Measurements from ENCODE around the gene ADGRA3. TPM values are rescaled to one million over a fixed set of nuclear protein-coding genes. Genes with fewer than 3 reads are reported as not detected.

Gene ADGRA3
- total and polyA plus RNA-seq, 9 donors, result 42.4 to 60.5 (median 49.0) TPM

DNA sequence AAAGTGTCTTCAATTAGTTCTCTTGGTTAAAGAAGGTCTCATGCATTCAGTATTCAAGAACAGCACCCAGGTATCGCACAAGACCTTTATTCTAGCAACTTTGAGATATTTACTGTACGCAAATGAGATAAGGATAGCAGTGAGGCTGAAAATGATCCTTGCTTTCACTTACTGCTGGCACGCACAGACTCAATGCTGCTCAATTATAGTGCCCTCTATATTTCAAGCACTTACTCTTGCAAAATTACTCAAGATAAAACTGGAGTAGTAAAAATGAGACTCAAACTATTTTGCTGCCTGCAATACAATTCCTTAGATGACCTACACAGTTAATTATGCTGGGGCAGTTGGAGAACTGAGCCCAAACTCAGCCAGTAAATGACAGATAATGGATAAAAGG, 60.9 kb downstream of the ADGRA3 start:
- H3K9me3 ChIP-seq (replicated peaks; ENCODE audit: control insufficient read depth, low read depth, low read length), result no peaks in the 10 kb centered on the region
- H3K4me3 ChIP-seq (ENCODE audit: low read length), result no peak overlapping the region
- peaks cover 7% of the 10 kb centered on the region for H3K36me3 ChIP-seq (ENCODE audit: control insufficient read depth, insufficient read depth, low read length)
- no peak overlapping the region for H3K27ac ChIP-seq (ENCODE audit: low read length)
- DNase-seq, result no peak
- no CpG with 5 or more reads among the region's 3 CpGs for WGBS (ENCODE audit: insufficient coverage)
- H3K4me1 ChIP-seq (ENCODE audit: control insufficient read depth, insufficient read depth, low read length), result peaks cover 4% of the 10 kb centered on the region
- H3K27me3 ChIP-seq (ENCODE audit: control insufficient read depth, insufficient read depth, low read length), result no peaks in the 10 kb centered on the region

DNA sequence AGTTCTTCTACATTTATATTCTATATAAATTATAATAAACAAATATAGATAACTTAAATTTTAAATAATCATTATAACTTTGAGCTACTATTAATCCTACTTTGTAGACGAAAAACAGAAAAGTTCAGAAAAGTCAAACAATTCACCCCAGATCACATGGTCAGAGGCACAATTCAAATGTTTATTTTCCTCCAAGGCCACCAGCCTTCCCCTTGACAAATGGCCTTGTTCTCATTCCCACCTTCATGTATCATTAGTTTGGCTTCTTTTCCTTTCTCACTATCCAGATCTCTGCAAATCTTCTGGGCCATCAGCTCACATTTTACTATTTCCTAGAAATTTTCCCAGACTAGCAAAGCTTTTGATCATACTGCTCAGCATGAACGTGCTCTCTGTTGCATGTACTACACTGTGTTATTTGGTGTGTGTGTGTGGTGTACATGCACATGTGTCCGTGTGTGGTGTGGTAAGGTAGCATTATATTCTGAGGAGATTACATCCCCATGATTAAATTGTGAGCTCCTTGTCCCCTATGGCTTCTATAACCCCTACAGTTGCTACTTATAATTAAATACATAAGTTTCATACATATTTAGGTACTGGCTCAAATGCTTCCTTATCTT, 61.5 kb downstream of the ADGRA3 start:
- no peak overlapping the region for H3K27ac ChIP-seq (ENCODE audit: low read length)
- H3K4me3 ChIP-seq (ENCODE audit: low read length), result no peak overlapping the region
- no peak for DNase-seq
- H3K27me3 ChIP-seq (ENCODE audit: control insufficient read depth, insufficient read depth, low read length), result no peaks in the 10 kb centered on the region
- peaks cover 4% of the 10 kb centered on the region for H3K4me1 ChIP-seq (ENCODE audit: control insufficient read depth, insufficient read depth, low read length)
- WGBS (ENCODE audit: insufficient coverage), result 71% methylated on average over 1 of the region's 3 CpGs
- H3K36me3 ChIP-seq (ENCODE audit: control insufficient read depth, insufficient read depth, low read length), result peaks cover 7% of the 10 kb centered on the region
- no peaks in the 10 kb centered on the region for H3K9me3 ChIP-seq (replicated peaks; ENCODE audit: control insufficient read depth, low read depth, low read length)

DNA sequence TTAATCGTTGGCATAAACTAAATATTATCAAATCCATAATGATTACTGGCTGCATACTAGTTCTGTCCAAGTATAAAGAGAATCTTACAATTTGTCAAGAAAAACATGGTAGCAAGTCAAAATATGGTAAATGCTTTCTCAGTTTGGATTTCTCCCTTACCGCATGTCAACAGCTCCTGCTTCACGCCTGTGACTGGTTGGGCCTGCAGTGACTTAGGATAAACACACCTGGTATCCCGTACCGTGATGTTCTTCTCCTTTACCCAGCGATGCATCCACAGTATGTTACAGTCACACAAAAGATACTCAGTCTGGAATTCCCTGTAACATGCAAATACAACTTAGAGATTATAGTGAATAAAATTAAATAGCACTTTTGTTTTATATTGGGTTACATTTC, 71.1 kb downstream of the ADGRA3 start:
- Histone ChIP-seq H3K36me3 (ENCODE audit: control insufficient read depth, insufficient read depth, low read length) (peaks cover 29% of the 10 kb centered on the region), H3K27me3 (ENCODE audit: control insufficient read depth, insufficient read depth, low read length) (no peaks in the 10 kb centered on the region), H3K9me3 (replicated peaks; ENCODE audit: control insufficient read depth, low read depth, low read length) (no peaks in the 10 kb centered on the region), H3K4me3 (ENCODE audit: low read length) (no peak overlapping the region), H3K4me1 (ENCODE audit: control insufficient read depth, insufficient read depth, low read length) (no peaks in the 10 kb centered on the region), H3K27ac (ENCODE audit: low read length) (no peak overlapping the region)
- DNase-seq, result no peak
- WGBS (ENCODE audit: insufficient coverage), result 82% methylated on average over 3 of the region's 6 CpGs

GRCh38 chr4:22442956-22443355, 72.9 kb downstream of the ADGRA3 start:
- no peak for DNase-seq
- no peaks in the 10 kb centered on the region for H3K4me1 ChIP-seq (ENCODE audit: control insufficient read depth, insufficient read depth, low read length)
- H3K27me3 ChIP-seq (ENCODE audit: control insufficient read depth, insufficient read depth, low read length), result no peaks in the 10 kb centered on the region
- no peak overlapping the region for H3K4me3 ChIP-seq (ENCODE audit: low read length)
- no peak overlapping the region for H3K27ac ChIP-seq (ENCODE audit: low read length)
- H3K9me3 ChIP-seq (replicated peaks; ENCODE audit: control insufficient read depth, low read depth, low read length), result no peaks in the 10 kb centered on the region
- peaks cover 24% of the 10 kb centered on the region for H3K36me3 ChIP-seq (ENCODE audit: control insufficient read depth, insufficient read depth, low read length)
- no CpG with 5 or more reads among the region's 2 CpGs for WGBS (ENCODE audit: insufficient coverage)

DNA sequence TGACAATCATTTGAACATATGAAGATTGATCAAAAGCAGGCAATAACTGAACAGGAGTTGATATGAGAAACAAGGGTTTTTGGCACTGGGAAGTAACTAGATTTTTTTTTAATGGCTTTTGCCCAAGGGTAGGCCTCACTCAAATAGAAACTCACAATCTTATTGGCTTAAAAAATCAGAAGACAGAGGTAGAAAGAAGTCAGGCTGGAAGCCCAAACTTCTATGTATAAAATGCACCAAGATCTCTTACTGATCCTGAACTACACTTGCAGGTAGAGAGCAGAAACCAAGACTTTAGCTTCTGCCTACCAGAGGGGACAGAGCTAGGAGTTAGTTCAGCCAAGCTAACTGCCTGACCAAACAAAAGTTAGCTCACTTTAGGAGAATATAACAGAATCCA, 74.9 kb downstream of the ADGRA3 start:
- no peaks in the 10 kb centered on the region for H3K9me3 ChIP-seq (replicated peaks; ENCODE audit: control insufficient read depth, low read depth, low read length)
- H3K27me3 ChIP-seq (ENCODE audit: control insufficient read depth, insufficient read depth, low read length), result no peaks in the 10 kb centered on the region
- H3K36me3 ChIP-seq (ENCODE audit: control insufficient read depth, insufficient read depth, low read length), result peaks cover 17% of the 10 kb centered on the region
- no peak overlapping the region for H3K27ac ChIP-seq (ENCODE audit: low read length)
- H3K4me1 ChIP-seq (ENCODE audit: control insufficient read depth, insufficient read depth, low read length), result no peaks in the 10 kb centered on the region
- H3K4me3 ChIP-seq (ENCODE audit: low read length), result no peak overlapping the region
- no peak for DNase-seq

GRCh38 chr4:22439947-22440346, 75.9 kb downstream of the ADGRA3 start:
- Histone ChIP-seq H3K27ac (ENCODE audit: low read length) (no peak overlapping the region), H3K27me3 (ENCODE audit: control insufficient read depth, insufficient read depth, low read length) (no peaks in the 10 kb centered on the region), H3K4me3 (ENCODE audit: low read length) (no peak overlapping the region), H3K36me3 (ENCODE audit: control insufficient read depth, insufficient read depth, low read length) (peaks cover 12% of the 10 kb centered on the region), H3K4me1 (ENCODE audit: control insufficient read depth, insufficient read depth, low read length) (no peaks in the 10 kb centered on the region), H3K9me3 (replicated peaks; ENCODE audit: control insufficient read depth, low read depth, low read length) (no peaks in the 10 kb centered on the region)
- 94% methylated on average over 2 of the region's 2 CpGs for whole genome bisulfite sequencing (ENCODE audit: insufficient coverage)
- DNase-seq, result peak; percentile 7

DNA sequence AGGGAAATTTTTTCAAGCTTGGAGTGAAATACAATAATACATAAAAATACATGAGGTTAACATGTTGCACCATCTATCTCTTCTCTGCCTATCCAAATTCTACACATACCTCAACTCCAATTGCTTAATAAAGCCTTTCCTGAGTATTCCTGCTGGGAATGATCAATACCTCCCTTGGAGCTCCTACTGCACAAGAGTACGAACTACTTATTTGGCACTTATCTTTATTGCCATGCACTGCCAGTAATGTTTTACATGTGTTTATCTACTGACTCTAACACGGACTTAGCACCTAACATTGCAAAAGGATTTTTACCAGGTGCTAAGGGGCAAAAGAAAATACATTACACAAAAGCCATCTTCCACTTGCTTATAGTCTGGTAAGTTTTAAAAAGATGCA, 80.2 kb downstream of the ADGRA3 start:
- DNase-seq, result no peak
- H3K27me3 ChIP-seq (ENCODE audit: control insufficient read depth, insufficient read depth, low read length), result no peaks in the 10 kb centered on the region
- H3K4me3 ChIP-seq (ENCODE audit: low read length), result no peak overlapping the region
- no peak overlapping the region for H3K27ac ChIP-seq (ENCODE audit: low read length)
- WGBS (ENCODE audit: insufficient coverage), result no CpG with 5 or more reads among the region's 2 CpGs
- no peaks in the 10 kb centered on the region for H3K9me3 ChIP-seq (replicated peaks; ENCODE audit: control insufficient read depth, low read depth, low read length)
- peaks cover 3% of the 10 kb centered on the region for H3K36me3 ChIP-seq (ENCODE audit: control insufficient read depth, insufficient read depth, low read length)
- H3K4me1 ChIP-seq (ENCODE audit: control insufficient read depth, insufficient read depth, low read length), result no peaks in the 10 kb centered on the region

DNA sequence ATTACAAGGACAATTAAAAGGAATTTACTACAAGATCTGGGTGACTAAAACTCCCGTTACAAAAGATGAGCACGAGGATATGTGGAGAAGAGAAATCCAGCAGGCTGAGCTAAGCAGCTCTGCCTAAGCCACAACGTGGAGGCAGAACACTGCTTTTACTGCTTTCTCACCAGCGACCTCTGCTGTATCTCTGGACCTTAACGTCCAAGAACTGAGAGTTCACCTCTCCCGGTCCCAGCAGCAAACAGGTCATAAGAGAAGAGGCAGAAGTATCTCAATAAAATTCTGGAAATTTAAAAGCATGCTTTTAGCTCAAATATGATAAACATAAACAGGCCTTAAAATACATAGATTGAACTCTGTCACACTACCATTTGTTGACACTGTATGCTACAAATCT, 81.0 kb downstream of the ADGRA3 start:
- peaks cover 3% of the 10 kb centered on the region for H3K36me3 ChIP-seq (ENCODE audit: control insufficient read depth, insufficient read depth, low read length)
- H3K27ac ChIP-seq (ENCODE audit: low read length), result no peak overlapping the region
- no peaks in the 10 kb centered on the region for H3K27me3 ChIP-seq (ENCODE audit: control insufficient read depth, insufficient read depth, low read length)
- no peaks in the 10 kb centered on the region for H3K9me3 ChIP-seq (replicated peaks; ENCODE audit: control insufficient read depth, low read depth, low read length)
- WGBS (ENCODE audit: insufficient coverage), result 40% methylated on average over 1 of the region's 6 CpGs
- peak; percentile 63 for DNase-seq
- no peaks in the 10 kb centered on the region for H3K4me1 ChIP-seq (ENCODE audit: control insufficient read depth, insufficient read depth, low read length)
- H3K4me3 ChIP-seq (ENCODE audit: low read length), result no peak overlapping the region

GRCh38 chr4:22430626-22431025, 85.2 kb downstream of the ADGRA3 start:
- Histone ChIP-seq H3K27ac (ENCODE audit: low read length) (no peak overlapping the region), H3K9me3 (replicated peaks; ENCODE audit: control insufficient read depth, low read depth, low read length) (no peaks in the 10 kb centered on the region), H3K27me3 (ENCODE audit: control insufficient read depth, insufficient read depth, low read length) (no peaks in the 10 kb centered on the region), H3K4me1 (ENCODE audit: control insufficient read depth, insufficient read depth, low read length) (no peaks in the 10 kb centered on the region), H3K4me3 (ENCODE audit: low read length) (no peak overlapping the region), H3K36me3 (ENCODE audit: control insufficient read depth, insufficient read depth, low read length) (peaks cover 6% of the 10 kb centered on the region)
- no peak for DNase-seq
- WGBS (ENCODE audit: insufficient coverage), result 88% methylated on average over 1 of the region's 3 CpGs

DNA sequence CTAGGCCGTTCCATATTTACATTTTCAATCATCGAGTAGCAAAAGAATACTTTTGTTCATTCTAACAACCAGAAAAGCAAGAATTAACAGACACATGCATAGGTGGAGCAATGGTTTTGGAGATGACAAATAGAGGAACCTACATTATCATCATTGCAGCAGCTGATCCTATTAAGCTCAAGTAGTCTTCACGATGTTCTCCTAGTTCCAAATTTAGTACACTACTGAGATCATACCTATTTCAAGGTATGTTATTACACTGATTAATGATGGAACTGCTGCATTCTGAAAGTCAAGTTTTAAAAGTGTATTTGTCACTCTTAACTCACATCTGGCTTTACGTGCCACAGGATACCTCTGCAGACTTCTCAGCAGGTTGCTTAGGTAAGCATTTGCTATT, 87.4 kb downstream of the ADGRA3 start:
- peak overlapping the region; percentile 49 for H3K27ac ChIP-seq (ENCODE audit: low read length)
- 100% methylated on average over 1 of the region's 4 CpGs for WGBS (ENCODE audit: insufficient coverage)
- no peaks in the 10 kb centered on the region for H3K9me3 ChIP-seq (replicated peaks; ENCODE audit: control insufficient read depth, low read depth, low read length)
- peaks cover 7% of the 10 kb centered on the region for H3K36me3 ChIP-seq (ENCODE audit: control insufficient read depth, insufficient read depth, low read length)
- no peak overlapping the region for H3K4me3 ChIP-seq (ENCODE audit: low read length)
- peak; percentile 24 for DNase-seq
- H3K4me1 ChIP-seq (ENCODE audit: control insufficient read depth, insufficient read depth, low read length), result no peaks in the 10 kb centered on the region
- no peaks in the 10 kb centered on the region for H3K27me3 ChIP-seq (ENCODE audit: control insufficient read depth, insufficient read depth, low read length)

DNA sequence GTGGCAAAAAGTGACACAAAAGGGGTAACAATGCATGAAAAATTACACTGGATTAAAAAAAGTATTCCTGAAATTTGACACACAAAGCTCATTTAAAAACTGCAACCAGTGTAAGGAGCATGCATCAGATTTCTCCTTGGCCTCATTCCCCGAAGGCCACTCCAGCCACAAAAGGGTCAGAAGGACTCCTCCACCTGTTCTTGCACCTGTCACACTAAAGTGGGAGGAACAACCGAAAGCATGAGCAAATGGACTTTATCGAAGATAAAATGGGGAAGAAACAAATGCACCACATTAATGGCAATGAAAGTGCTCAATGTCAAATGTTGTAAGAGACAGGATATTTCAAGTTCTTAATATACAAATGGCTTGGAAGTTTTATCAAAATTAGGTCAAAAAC, 88.2 kb downstream of the ADGRA3 start:
- Histone ChIP-seq H3K27ac (ENCODE audit: low read length) (no peak overlapping the region), H3K36me3 (ENCODE audit: control insufficient read depth, insufficient read depth, low read length) (peaks cover 10% of the 10 kb centered on the region), H3K4me3 (ENCODE audit: low read length) (no peak overlapping the region), H3K4me1 (ENCODE audit: control insufficient read depth, insufficient read depth, low read length) (no peaks in the 10 kb centered on the region), H3K27me3 (ENCODE audit: control insufficient read depth, insufficient read depth, low read length) (no peaks in the 10 kb centered on the region), H3K9me3 (replicated peaks; ENCODE audit: control insufficient read depth, low read depth, low read length) (no peaks in the 10 kb centered on the region)
- WGBS (ENCODE audit: insufficient coverage), result 0% methylated on average over 1 of the region's 3 CpGs
- DNase-seq, result peak; percentile 65

Measured in muscle of leg (tissue), 11 donors.